ENCODE results near the gene CD101. TPM values are rescaled to one million over a fixed set of nuclear protein-coding genes. Genes with fewer than 3 reads are reported as not detected.

Gene CD101
- total and polyA plus RNA-seq, 7 donors = 0.03 to 1.0 (median 0.29) TPM; not detected in 1

- Histone ChIP-seq H3K36me3 (ENCODE audit: insufficient read depth in 1 of 2, low read depth in 1 of 2) (no peaks in the 10 kb centered on the region), H3K9me3 (no peaks in the 10 kb centered on the region), H3K27me3 (ENCODE audit: insufficient read depth in 3 of 3, low read length in 2 of 3) (no peaks in the 10 kb centered on the region), H3K4me3 (no peak overlapping the region), H3K27ac (peak overlapping the region; percentile 30), H3K4me1 (no peaks in the 10 kb centered on the region)
- intact Hi-C loops (cut with DNase I) = no loop called here
- ATAC-seq (peak in 1 of 4 donors; percentile 13), DNase-seq (no peak)
- TF ChIP-seq CTCF (IDR thresholded peaks at IDR 0.05) = no peak
- WGBS, 3 donors = 46 to 96% (median 73%) methylated on average over 2 of the region's 2 CpGs
Observed at GRCh38 chr1:116991171-116991845, 10.3 kb upstream of the CD101 start.

- no peak overlapping the region for H3K4me3 ChIP-seq
- H3K27me3 ChIP-seq (ENCODE audit: insufficient read depth in 3 of 3, low read length in 2 of 3) = no peaks in the 10 kb centered on the region
- no peaks in the 10 kb centered on the region for H3K9me3 ChIP-seq
- DNase-seq (no peak), ATAC-seq (no peak)
- 94 to 100% (median 95%) methylated on average over 1 of the region's 1 CpG for WGBS, 3 donors
- TF ChIP-seq CTCF (IDR thresholded peaks at IDR 0.05) = no peak
- no peak overlapping the region for H3K27ac ChIP-seq
- H3K4me1 ChIP-seq = no peaks in the 10 kb centered on the region
- intact Hi-C loops (cut with DNase I) = no loop called here
- no peaks in the 10 kb centered on the region for H3K36me3 ChIP-seq (ENCODE audit: insufficient read depth in 1 of 2, low read depth in 1 of 2)
Observed at GRCh38 chr1:116991918-116992317, 9.6 kb upstream of the CD101 start.

- intact Hi-C loops (cut with DNase I) = no loop called here
- no peaks in the 10 kb centered on the region for H3K36me3 ChIP-seq (ENCODE audit: insufficient read depth in 1 of 2, low read depth in 1 of 2)
- no peak overlapping the region for H3K4me3 ChIP-seq
- no peak for TF ChIP-seq CTCF (IDR thresholded peaks at IDR 0.05)
- H3K4me1 ChIP-seq = no peaks in the 10 kb centered on the region
- no peak for ATAC-seq
- no peaks in the 10 kb centered on the region for H3K27me3 ChIP-seq (ENCODE audit: insufficient read depth in 3 of 3, low read length in 2 of 3)
- DNase-seq = no peak
- H3K27ac ChIP-seq = no peak overlapping the region
- 96 to 97% (median 96%) methylated on average over 7 of the region's 7 CpGs for WGBS, 3 donors
- H3K9me3 ChIP-seq = no peaks in the 10 kb centered on the region
Observed at GRCh38 chr1:116993286-116993685, 8.3 kb upstream of the CD101 start.

GRCh38 chr1:116994411-116994810, 7.1 kb upstream of the CD101 start:
- H3K27ac ChIP-seq = no peak overlapping the region
- ATAC-seq = no peak
- DNase-seq = no peak
- H3K4me3 ChIP-seq = no peak overlapping the region
- 76 to 82% (median 79%) methylated on average over 2 of the region's 2 CpGs for WGBS, 3 donors
- H3K27me3 ChIP-seq (ENCODE audit: insufficient read depth in 3 of 3, low read length in 2 of 3) = no peaks in the 10 kb centered on the region
- no peaks in the 10 kb centered on the region for H3K36me3 ChIP-seq (ENCODE audit: insufficient read depth in 1 of 2, low read depth in 1 of 2)
- intact Hi-C loops (cut with DNase I) = no loop called here
- H3K9me3 ChIP-seq = no peaks in the 10 kb centered on the region
- no peak for TF ChIP-seq CTCF (IDR thresholded peaks at IDR 0.05)
- H3K4me1 ChIP-seq = no peaks in the 10 kb centered on the region

- no peak overlapping the region for H3K27ac ChIP-seq
- H3K9me3 ChIP-seq = no peaks in the 10 kb centered on the region
- no peak overlapping the region for H3K4me3 ChIP-seq
- H3K36me3 ChIP-seq (ENCODE audit: insufficient read depth in 1 of 2, low read depth in 1 of 2) = no peaks in the 10 kb centered on the region
- no peak for TF ChIP-seq CTCF (IDR thresholded peaks at IDR 0.05)
- intact Hi-C loops (cut with DNase I) = no loop called here
- WGBS, 3 donors = 94 to 97% (median 96%) methylated on average over 1 of the region's 1 CpG
- ATAC-seq (no peak), DNase-seq (no peak)
- no peaks in the 10 kb centered on the region for H3K27me3 ChIP-seq (ENCODE audit: insufficient read depth in 3 of 3, low read length in 2 of 3)
- no peaks in the 10 kb centered on the region for H3K4me1 ChIP-seq
Observed at GRCh38 chr1:116997066-116997465, 4.5 kb upstream of the CD101 start.

All from psoas muscle (tissue), 8 donors.